ENCODE measurements around the gene A3GALT2. TPM values are rescaled to one million over a fixed set of nuclear protein-coding genes. Genes with fewer than 3 reads are reported as not detected.
"Not testable (repeated sequence)": the region's sequence is repeated elsewhere in the genome, so short reads cannot be mapped to it uniquely, and the experiment has no call there.

Gene A3GALT2
- total RNA-seq, 2 experiments from 2014 or later = not detected

- H3K9me2 ChIP-seq (ENCODE audit: insufficient read depth, low read length) = no peaks in the 10 kb centered on the region
- H3K9me3 ChIP-seq (ENCODE audit: low read length) = no peaks in the 10 kb centered on the region
- DNase-seq (ENCODE audit: low spot score) = no peak
- peaks cover 6% of the 10 kb centered on the region for H3K36me3 ChIP-seq (ENCODE audit: insufficient read depth, low read length)
- no peak overlapping the region for H3K4me3 ChIP-seq (ENCODE audit: low read depth, low read length, poor library complexity, severe bottlenecking)
- ChIA-PET POLR2A (interaction anchor here (0.6 kb wide), 1 partner anchor 9 kb away, joined by 3 read pairs; no protein-coding TSS in a partner anchor), CTCF (ENCODE audit: unreplicated experiment) (interaction anchor here (0.8 to 1.7 kb wide), 3 partner anchors 19 to 177 kb away, joined by 3 to 4 read pairs (median 3); no protein-coding TSS in a partner anchor)
- H4K20me1 ChIP-seq (ENCODE audit: insufficient read depth, low read length) = no peaks in the 10 kb centered on the region
- H2AFZ ChIP-seq (ENCODE audit: low read length) = no peak overlapping the region
- no TSS peak for BruUV-seq (replicated peaks)
- no peaks in the 10 kb centered on the region for H3K4me1 ChIP-seq (ENCODE audit: insufficient read depth, low read length, poor library complexity, severe bottlenecking)
- intact Hi-C loops (cut with micrococcal nuclease; ENCODE audit: unreplicated experiment) = loop anchor here (1.0 to 10.0 kb wide), 5 partner anchors 73 to 320 kb away; no protein-coding TSS in a partner anchor
- H3K4me2 ChIP-seq (ENCODE audit: low read length) = no peak overlapping the region
- no peak overlapping the region for H3K27ac ChIP-seq (ENCODE audit: low read depth, low read length, poor library complexity, severe bottlenecking)
- TF ChIP-seq CTCF (conservative IDR thresholded peaks at IDR 0.05; ENCODE audit: low read length) (no peak), EZH2phosphoT487 (IDR thresholded peaks at IDR 0.05; ENCODE audit: borderline replicate concordance, low read depth, low read length) (no peak)
- H3K79me2 ChIP-seq (ENCODE audit: insufficient read depth, low read depth, low read length) = no peaks in the 10 kb centered on the region
Measured at GRCh38 chr1:33294071-33295010, 26.6 kb downstream of the A3GALT2 start.

DNA sequence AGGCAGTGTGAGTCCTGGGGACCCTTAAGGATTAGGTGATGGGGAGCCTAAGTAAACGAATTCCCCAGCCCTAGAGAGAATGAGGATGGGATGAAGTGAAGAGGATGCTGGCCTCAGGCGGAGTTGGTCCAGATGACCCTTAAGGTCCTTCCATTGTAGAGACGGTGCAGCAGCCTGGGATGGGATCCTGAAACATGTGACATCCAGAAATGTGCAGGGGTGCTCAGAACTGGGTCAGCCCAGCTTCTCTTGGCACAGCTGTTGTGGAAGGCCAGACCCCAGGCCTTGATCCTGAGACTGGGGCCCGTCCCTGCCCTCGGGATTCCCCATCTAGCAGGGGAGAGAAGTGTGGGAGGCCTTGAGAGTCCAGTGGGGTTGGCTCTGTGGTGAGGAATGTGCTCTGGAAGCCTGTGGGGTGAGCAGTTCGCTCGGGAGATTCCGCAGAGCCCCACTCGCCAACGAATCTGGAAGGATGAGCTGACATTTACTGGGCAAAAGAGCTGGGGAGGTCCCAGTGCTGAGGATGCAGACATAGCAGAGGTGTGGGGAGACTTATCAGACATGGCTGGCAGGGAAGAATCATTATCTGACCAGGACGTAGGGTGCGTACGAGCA is 28.1 kb downstream of the A3GALT2 start:
- no peaks in the 10 kb centered on the region; the same call in none of the 2 replicates for H3K36me3 ChIP-seq (ENCODE audit: insufficient read depth, low read length)
- H3K9me3 ChIP-seq (ENCODE audit: low read length) = no peaks in the 10 kb centered on the region
- H3K9me2 ChIP-seq (ENCODE audit: insufficient read depth, low read length) = no peaks in the 10 kb centered on the region
- intact Hi-C loops (cut with micrococcal nuclease; ENCODE audit: unreplicated experiment) = loop anchor here (10.0 kb wide), 1 partner anchor 322 kb away; no protein-coding TSS in a partner anchor
- H4K20me1 ChIP-seq (ENCODE audit: insufficient read depth, low read length) = no peaks in the 10 kb centered on the region
- ChIA-PET CTCF (ENCODE audit: unreplicated experiment) (no interaction called here), POLR2A (no interaction called here)
- H3K79me2 ChIP-seq (ENCODE audit: insufficient read depth, low read depth, low read length) = no peaks in the 10 kb centered on the region
- no peak overlapping the region for H2AFZ ChIP-seq (ENCODE audit: low read length)
- no peak for DNase-seq (ENCODE audit: low spot score)
- H3K4me1 ChIP-seq (ENCODE audit: insufficient read depth, low read length, poor library complexity, severe bottlenecking) = no peaks in the 10 kb centered on the region
- no peak for TF ChIP-seq EZH2phosphoT487 (IDR thresholded peaks at IDR 0.05; ENCODE audit: borderline replicate concordance, low read depth, low read length)
- TF ChIP-seq CTCF (conservative IDR thresholded peaks at IDR 0.05; ENCODE audit: low read length) = no peak
- BruUV-seq (replicated peaks) = no TSS peak
- H3K27ac ChIP-seq (ENCODE audit: low read depth, low read length, poor library complexity, severe bottlenecking) = no peak overlapping the region
- no peak overlapping the region for H3K4me3 ChIP-seq (ENCODE audit: low read depth, low read length, poor library complexity, severe bottlenecking)
- no peak overlapping the region for H3K4me2 ChIP-seq (ENCODE audit: low read length)

DNA sequence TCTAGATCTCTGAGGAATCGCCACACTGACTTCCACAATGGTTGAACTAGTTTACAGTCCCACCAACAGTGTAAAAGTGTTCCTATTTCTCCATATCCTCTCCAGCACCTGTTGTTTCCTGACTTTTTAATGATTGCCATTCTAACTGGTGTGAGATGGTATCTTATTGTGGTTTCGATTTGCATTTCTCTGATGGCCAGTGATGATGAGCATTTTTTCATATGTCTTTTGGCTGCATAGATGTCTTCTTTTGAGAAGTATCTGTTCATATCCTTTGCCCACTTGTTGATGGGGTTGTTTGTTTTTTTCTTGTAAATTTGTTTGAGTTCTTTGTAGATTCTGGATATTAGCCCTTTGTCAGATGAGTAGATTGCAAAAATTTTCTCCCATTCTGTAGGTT is 30.3 kb downstream of the A3GALT2 start:
- H3K4me3 ChIP-seq (ENCODE audit: low read depth, low read length, poor library complexity, severe bottlenecking); H3K9me3 ChIP-seq (ENCODE audit: low read length); H3K9me2 ChIP-seq (ENCODE audit: insufficient read depth, low read length); H3K4me2 ChIP-seq (ENCODE audit: low read length); H3K27ac ChIP-seq (ENCODE audit: low read depth, low read length, poor library complexity, severe bottlenecking); H4K20me1 ChIP-seq (ENCODE audit: insufficient read depth, low read length); H3K36me3 ChIP-seq (ENCODE audit: insufficient read depth, low read length); H2AFZ ChIP-seq (ENCODE audit: low read length); CTCF ChIA-PET (ENCODE audit: unreplicated experiment); DNase-seq (ENCODE audit: low spot score); H3K4me1 ChIP-seq (ENCODE audit: insufficient read depth, low read length, poor library complexity, severe bottlenecking); H3K79me2 ChIP-seq (ENCODE audit: insufficient read depth, low read depth, low read length); POLR2A ChIA-PET; BruUV-seq (replicated peaks): not testable (repeated sequence)
- intact Hi-C loops (cut with micrococcal nuclease; ENCODE audit: unreplicated experiment) = loop anchor here (10.0 kb wide), 1 partner anchor 324 kb away; no protein-coding TSS in a partner anchor
